GM12891 (cell line): ENCODE data around the gene THUMPD1.

ENCODE experiments used
- DNase-seq: peaks from one replicate; pipeline ENCODE4 v3.0.0; 2011; ENCODE audit warnings: low spot score; ENCODE audit not compliant: insufficient read length
- FAIRE-seq: peaks from 2 replicates; lab custom pipeline; 2011; peaks lifted over from hg19 to GRCh38; lab: Jason Lieb, UNC
- PAX5 ChIP-seq: IDR thresholded peaks from 2 replicates; pipeline ENCODE4 v1.6.1; 2011; ENCODE audit warnings: low read length, moderate library complexity, mild to moderate bottlenecking; ENCODE audit not compliant: insufficient read depth, severe bottlenecking
- POLR2A ChIP-seq: IDR thresholded peaks from 2 replicates; pipeline ENCODE4 v1.6.1; 2011; ENCODE audit warnings: low read depth, low read length, control low read depth
- POLR2AphosphoS5 ChIP-seq: IDR thresholded peaks from 2 replicates; pipeline ENCODE4 v1.6.1; 2011; ENCODE audit warnings: low read depth, low read length, control low read depth
- POU2F2 ChIP-seq: IDR thresholded peaks from 2 replicates; pipeline ENCODE4 v1.6.1; 2011; ENCODE audit warnings: low read depth, mild to moderate bottlenecking, control low read depth, low read length, moderate library complexity
- SPI1 ChIP-seq: IDR thresholded peaks from 2 replicates; pipeline ENCODE4 v1.6.1; 2011; ENCODE audit warnings: low read depth, low read length, control low read depth
- TAF1 ChIP-seq: IDR thresholded peaks from 2 replicates; pipeline ENCODE4 v1.6.1; 2011; ENCODE audit warnings: low read depth, low read length, control low read depth

The THUMPD1 gene

DNA sequence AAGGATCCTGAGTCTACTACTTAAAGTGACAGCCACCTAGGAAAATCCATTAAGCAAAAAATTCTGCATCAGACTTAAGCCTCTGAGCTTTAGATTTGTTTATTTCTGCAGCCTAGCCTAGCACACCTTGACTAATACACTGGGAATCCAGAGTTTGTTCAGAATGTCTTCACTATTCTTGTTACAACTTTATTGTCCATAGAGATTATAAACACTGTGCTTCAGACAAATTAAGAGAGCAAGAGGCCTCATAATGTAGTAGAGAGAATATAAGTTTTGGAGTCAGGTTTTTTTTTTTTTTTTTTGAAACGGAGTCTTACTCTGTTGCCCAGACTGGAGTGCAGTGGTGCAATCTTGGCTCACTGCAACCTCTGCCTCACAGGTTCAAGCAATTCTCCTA, 8.9 kb upstream of the THUMPD1 start:
- DNase-seq = no peak
- TF ChIP-seq POU2F2 = no peak
- no peak for TF ChIP-seq PAX5
- TF ChIP-seq POLR2A = no peak
- TF ChIP-seq POLR2AphosphoS5 = no peak
- no peak for TF ChIP-seq SPI1
- no peak for TF ChIP-seq TAF1
- no peak for FAIRE-seq

DNA sequence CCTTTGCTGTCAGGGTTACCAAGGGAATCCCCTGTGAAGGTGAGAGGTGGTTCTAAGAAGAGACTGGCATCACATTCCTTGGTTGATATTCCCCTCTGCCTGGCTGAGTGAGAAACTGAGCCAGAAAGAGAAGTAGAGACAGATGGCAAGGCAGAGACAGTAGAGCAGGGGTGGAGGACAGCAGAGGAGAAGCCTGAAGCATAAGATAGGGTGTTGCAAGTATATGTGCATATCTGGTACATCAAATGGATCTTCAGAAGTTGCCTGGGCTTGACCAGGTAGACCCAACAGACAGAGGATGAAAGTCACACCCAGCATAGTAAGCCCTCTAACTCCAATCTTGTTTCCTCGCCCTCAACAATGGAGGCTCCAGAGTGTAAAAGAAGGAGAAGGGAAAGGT, 7.9 kb upstream of the THUMPD1 start:
- DNase-seq = no peak
- no peak for FAIRE-seq
- TF ChIP-seq POLR2A (no peak), TAF1 (no peak), SPI1 (no peak), POLR2AphosphoS5 (no peak), POU2F2 (no peak), PAX5 (no peak)

DNA sequence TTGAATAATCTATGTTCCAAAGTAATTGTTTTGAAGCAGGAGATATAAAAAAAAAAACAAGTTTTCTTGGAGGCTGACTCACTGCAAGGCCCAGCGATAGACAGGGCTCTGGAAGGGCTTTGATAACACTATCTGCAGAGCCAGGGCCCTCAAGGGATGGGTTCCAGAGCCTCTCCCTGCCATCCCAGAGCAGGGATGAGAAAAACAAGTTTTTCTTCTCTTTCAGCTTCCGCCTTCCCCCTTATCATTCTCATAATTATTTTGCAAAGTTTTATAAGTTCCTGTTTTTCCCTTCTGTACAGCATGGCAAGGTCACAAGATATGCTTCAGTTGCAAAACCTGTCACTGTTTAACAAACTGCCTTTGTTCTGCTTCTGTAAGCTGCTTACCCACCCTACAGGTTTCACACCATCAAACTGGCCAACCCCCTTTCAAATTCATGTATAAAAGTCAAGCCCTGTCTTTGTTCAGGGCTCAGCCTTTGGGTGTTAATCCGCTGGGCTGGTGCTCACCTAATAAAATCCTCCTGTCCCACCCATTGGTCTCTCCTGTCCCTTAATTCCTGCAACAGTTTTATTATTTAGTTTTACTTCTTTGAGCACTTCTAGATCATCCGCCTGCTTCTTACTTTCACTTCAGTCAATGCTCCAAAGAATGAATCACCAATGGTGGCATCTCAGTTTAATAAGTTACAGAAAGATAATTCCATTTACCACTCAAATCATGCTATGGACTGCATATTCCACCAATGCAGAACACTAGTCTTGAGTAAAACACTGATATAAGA, 5.6 kb upstream of the THUMPD1 start:
- TF ChIP-seq POU2F2 = no peak
- TF ChIP-seq POLR2AphosphoS5 = no peak
- TF ChIP-seq PAX5 = no peak
- TF ChIP-seq SPI1 = no peak
- DNase-seq (no peak), FAIRE-seq (no peak)

DNA sequence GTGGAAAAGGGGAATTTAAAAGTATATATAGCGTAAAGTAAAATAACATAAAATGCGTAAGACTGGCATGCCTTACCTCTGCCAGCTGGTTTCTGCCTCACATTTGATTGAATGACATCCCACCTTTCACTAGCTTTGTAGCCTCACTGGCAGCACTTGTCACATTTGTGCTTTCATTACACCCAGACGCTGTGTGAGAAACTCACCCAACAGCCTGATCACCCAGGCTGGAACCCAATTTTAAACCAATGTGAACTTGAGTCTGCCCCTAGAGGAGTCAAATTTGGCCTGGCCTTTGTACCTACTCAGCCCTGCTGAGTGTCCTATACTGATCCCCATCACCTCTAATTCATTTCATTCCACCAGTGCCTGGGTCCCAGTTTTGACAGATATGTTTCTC, 4.8 kb upstream of the THUMPD1 start:
- DNase-seq (no peak), FAIRE-seq (no peak)
- TF ChIP-seq PAX5 = no peak
- no peak for TF ChIP-seq TAF1
- TF ChIP-seq POU2F2 = no peak

DNA sequence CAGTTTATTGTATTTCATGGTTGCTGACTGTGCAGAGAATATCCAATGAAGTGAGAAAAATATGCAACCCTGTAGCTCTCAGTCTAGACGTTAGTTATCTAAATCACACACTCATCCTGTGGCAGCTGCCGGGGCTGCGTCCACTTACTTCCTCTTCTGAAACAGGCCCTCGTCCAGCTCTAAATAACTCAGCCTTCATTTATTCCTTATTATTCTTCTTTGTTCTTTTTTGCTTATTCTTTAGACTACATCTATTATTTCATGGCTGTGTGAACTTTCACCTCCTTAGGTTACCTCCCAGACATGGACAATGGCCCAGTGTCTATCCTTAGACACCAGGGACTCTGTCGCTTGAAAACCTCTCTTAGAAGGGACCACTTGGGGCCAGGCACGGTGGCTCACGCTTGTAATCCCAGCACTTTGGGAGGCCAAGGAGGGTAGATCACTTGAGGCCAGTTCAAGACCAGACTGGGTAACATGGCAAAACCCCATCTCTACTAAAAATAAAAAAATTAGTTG, 3.4 kb upstream of the THUMPD1 start:
- FAIRE-seq = no peak
- no peak for DNase-seq
- no peak for TF ChIP-seq PAX5
- no peak for TF ChIP-seq POU2F2
- TF ChIP-seq TAF1 = no peak
- TF ChIP-seq POLR2A = no peak
- TF ChIP-seq POLR2AphosphoS5 = no peak
- no peak for TF ChIP-seq SPI1

DNA sequence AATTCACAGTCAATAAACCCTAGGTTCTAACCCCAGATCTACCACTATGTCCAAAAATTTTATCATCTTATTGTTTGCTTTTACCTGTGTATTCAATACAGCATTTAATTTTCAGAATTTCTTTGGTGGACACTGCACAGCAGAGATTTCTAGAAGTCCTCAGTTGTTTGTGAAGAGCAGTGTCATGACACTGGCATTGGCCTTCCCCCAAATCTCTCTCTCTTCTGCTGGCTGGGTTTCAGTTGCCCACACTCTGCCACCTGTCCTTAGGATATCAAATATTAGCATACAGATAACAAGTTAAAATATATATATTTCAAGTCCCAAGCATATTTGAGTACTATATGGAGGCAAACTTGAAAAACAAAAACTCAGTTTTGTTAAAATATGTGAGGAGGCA, 2.0 kb upstream of the THUMPD1 start:
- FAIRE-seq = no peak

DNA sequence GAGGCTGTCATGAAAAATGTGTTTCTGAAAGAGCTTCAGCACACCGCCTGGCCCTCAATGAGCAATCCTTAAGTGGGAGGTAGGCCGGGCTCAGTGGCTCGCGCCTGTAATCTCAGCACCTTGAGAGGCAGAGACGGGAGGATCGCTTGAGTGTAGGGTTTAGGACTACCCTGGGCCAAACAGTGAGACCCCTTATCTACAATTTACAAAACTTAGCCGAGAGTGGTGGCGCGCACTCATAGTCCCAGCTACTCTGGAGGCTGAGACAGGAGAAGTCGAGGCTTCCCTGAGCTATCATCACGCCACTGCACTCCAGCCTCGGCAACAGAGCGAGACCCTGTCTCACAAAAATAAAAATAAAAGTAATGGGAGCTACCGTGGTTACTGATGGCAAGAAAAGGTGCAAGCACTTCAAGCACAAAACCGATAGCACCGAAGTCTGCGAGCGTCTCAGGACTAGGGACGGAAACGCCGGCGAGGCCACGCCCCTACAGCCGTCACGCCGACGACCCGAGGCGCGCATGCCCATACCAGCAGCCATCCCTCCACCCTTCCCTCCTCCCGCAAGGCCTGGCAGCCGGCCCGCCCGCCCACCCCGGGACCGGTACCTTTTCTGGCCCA, 607 bp downstream of the THUMPD1 start:
- DNase-seq (peak; percentile 75), FAIRE-seq (no peak)
- TF ChIP-seq TAF1 (no peak), PAX5 (no peak), POLR2AphosphoS5 (no peak; the same call in 1 of the 2 replicates)

More for the DNA sequence above, 2.0 kb upstream of the THUMPD1 start:
- no peak for DNase-seq
- no peak for TF ChIP-seq SPI1
- TF ChIP-seq POU2F2 = no peak
- no peak for TF ChIP-seq PAX5
- TF ChIP-seq POLR2A = no peak
- TF ChIP-seq POLR2AphosphoS5 = no peak
- no peak for TF ChIP-seq TAF1

DNA sequence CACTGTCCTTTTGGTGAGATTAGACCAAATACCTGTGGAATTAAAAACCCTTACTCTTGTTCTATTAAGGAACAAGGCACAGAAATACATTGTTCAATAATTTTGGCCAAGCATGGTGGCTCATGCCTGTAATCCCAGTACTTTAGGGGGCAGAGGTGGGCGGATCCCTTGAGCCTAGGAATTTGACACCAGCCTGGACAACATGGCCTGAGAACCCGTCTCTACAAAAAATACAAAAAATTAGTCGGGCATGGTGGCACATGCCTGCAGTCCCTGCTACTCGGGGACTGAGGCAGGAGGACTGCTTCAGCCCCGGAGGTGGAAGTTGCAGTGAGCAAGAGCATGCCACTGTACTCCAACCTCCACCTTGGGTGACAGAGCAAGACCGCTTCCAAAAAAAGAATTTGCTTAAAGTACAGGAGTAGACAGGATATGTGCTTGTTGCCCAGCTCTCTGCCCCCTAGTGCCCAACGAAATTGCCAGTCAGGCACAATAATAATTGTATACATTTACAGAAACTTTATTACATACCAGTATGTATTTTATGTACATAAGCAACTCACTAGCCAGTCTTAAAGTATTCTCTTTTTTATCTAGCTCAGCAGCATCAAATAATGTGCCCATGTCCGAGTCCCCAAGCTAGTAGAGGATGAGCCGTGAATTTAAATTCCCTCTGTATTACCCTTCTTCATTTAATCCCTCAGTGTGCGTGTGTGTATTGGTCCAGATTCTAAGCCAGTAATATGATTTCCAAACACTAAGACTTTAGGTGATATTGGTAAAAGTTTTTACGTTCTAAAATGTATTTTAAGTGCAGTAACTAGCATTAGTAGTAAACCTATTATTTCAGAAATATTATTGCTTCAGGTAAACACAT, 1.4 kb downstream of the THUMPD1 start:
- FAIRE-seq (no peak), DNase-seq (no peak)
- no peak for TF ChIP-seq POU2F2
- no peak for TF ChIP-seq TAF1
- no peak for TF ChIP-seq SPI1
- no peak for TF ChIP-seq POLR2A

DNA sequence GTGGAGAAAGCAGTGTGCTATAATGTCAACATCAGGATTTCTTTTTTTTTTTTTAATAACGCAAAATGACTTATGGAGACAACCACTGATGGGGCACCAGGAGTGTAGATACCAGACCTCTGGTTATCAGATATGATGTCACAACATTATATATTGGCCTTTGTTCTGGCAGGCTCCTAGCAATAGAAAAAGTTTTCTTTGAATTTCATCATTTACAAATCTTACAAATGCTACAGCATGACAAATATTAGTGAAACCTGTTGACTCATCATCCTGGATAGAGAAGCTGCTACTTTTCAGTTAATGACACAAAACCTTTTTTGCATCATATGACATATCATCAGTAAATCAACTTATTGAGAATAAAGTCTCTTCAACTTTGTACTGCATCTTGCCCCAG, 6.1 kb downstream of the THUMPD1 start:
- FAIRE-seq = no peak
- no peak for DNase-seq
- TF ChIP-seq POLR2A (no peak), PAX5 (no peak), SPI1 (no peak), POLR2AphosphoS5 (no peak), POU2F2 (no peak), TAF1 (no peak)

DNA sequence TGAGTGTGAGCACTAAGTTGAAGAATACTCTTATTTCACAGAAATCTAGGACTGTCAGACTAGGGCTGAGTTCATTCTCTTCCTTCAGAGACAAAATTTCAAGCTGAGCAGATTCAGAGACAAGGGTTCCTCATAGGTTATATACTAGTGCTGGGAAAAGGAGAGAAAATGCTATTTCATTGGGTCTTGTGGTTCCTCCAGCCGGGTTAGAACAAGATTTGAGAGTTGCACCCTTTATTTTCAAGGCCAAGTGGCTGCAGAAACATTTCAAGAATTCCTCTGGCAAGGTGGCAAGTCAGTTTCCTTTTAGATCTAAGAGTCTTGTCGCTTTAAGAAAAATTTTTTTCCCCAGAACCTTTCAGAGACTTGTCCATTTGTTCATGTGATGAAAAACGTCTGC, 6.8 kb downstream of the THUMPD1 start:
- no peak for TF ChIP-seq SPI1
- TF ChIP-seq POU2F2 = no peak
- no peak for TF ChIP-seq TAF1
- TF ChIP-seq PAX5 = no peak
- TF ChIP-seq POLR2AphosphoS5 = no peak
- no peak for TF ChIP-seq POLR2A
- FAIRE-seq = no peak
- no peak for DNase-seq
